HepG2 (cell line): ENCODE measurements around the gene ZNF385B.

Experiments
- ARHGAP35 ChIP-seq: sonication (generic); formaldehyde crosslinking; IDR thresholded peaks from 2 replicates; pipeline ENCODE4 v1.9.0; 2022; ENCODE audit warnings: mild to moderate bottlenecking, inconsistent platforms, moderate library complexity, missing genetic modification reagents, borderline replicate concordance
- GABPB1 ChIP-seq: IDR thresholded peaks from 2 replicates; pipeline ENCODE4 v1.6.1; 2016; ENCODE audit warnings: mild to moderate bottlenecking, missing genetic modification reagents, moderate library complexity, missing compliant biosample characterization
- MXI1 ChIP-seq: IDR thresholded peaks from 3 replicates; pipeline ENCODE4 v1.6.1; 2012; ENCODE audit warnings: low read depth, low read length, inconsistent platforms, borderline replicate concordance
- POLR2A ChIP-seq, 2 experiments: IDR thresholded peaks; 2 replicates each; pipeline ENCODE4 v1.6.1; 2011; ENCODE audit warnings: low read depth in 2 of 2, low read length in 2 of 2, mild to moderate bottlenecking in 1 of 2, moderate library complexity in 1 of 2; ENCODE audit not compliant: insufficient read depth in 1 of 2
- ZNF589 ChIP-seq: sonication (generic); formaldehyde crosslinking; conservative IDR thresholded peaks from 2 replicates; pipeline ENCODE4 v1.8.0; 2022; ENCODE audit warnings: mild to moderate bottlenecking, moderate library complexity, missing genetic modification reagents
- ZNF615 ChIP-seq: sonication (generic); formaldehyde crosslinking; IDR thresholded peaks from 2 replicates; pipeline ENCODE4 v1.5.0; 2020; ENCODE audit warnings: mild to moderate bottlenecking, missing genetic modification reagents, borderline replicate concordance
- ZNF7 ChIP-seq: IDR thresholded peaks from 2 replicates; pipeline ENCODE4 v1.6.1; 2016; ENCODE audit warnings: missing biosample characterization, missing genetic modification reagents

- no peak for TF ChIP-seq ARHGAP35 (CRISPR knock-in tag)
- TF ChIP-seq ZNF615: no peak
- TF ChIP-seq MXI1: no peak
- TF ChIP-seq GABPB1 (CRISPR knock-in tag): no peak
- no peak for TF ChIP-seq POLR2A (IDR thresholded peaks at IDR 0.05; ENCODE audit: insufficient read depth in 1 of 2, low read depth in 2 of 2, low read length in 2 of 2)
- no peak for TF ChIP-seq ZNF7 (CRISPR knock-in tag)
- TF ChIP-seq ZNF589 (CRISPR knock-in tag): no peak
These were observed 21.7 kb upstream of the ZNF385B start for GRCh38 chr2:179882851-179883806.
